DMS 273 (cell line): ENCODE results near the gene DCLRE1B.

Source experiments
- DNase-seq: peaks from one replicate; lab custom pipeline; 2025; ENCODE audit not compliant: unreplicated experiment; lab: John Stamatoyannopoulos, UW

Gene DCLRE1B

DNA sequence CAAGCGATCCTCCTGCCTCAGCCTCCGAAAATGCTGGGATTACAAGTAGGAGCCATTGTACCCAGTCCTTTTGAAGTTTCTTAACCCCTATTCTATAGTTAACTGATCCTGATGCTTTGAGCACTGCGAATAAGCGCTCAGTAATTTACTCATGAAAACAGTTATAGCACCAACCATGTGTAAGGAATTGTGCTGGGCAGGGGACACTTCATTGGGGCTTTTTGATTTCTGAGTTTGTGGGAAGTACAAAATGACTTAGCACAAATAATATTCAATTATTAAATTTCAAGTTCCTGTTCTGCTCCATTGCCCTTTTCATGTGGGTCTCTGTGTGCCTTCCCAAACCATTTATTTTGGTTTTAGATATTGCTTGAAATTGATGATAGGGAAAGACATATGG is 17.8 kb downstream of the DCLRE1B start:
- DNase-seq = no peak

DNA sequence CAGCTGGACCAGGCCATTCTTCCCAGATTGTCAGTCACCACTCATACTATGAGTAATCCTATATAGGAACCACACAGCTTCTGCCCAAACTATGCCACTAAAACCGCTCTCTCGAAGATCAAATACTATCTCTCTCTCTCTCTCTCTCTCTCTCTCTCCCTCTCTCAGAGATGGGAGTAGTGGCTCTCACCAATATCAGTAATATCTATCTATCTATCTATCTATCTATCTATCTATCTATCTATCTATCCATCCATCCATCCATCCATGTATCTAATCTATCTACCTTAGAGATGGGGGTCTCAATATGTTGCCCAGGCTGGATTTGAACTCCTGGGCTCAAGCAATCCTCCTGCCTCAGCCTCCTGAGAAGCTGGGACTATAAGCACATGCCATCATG is 19.3 kb downstream of the DCLRE1B start:
- DNase-seq = no peak

DNA sequence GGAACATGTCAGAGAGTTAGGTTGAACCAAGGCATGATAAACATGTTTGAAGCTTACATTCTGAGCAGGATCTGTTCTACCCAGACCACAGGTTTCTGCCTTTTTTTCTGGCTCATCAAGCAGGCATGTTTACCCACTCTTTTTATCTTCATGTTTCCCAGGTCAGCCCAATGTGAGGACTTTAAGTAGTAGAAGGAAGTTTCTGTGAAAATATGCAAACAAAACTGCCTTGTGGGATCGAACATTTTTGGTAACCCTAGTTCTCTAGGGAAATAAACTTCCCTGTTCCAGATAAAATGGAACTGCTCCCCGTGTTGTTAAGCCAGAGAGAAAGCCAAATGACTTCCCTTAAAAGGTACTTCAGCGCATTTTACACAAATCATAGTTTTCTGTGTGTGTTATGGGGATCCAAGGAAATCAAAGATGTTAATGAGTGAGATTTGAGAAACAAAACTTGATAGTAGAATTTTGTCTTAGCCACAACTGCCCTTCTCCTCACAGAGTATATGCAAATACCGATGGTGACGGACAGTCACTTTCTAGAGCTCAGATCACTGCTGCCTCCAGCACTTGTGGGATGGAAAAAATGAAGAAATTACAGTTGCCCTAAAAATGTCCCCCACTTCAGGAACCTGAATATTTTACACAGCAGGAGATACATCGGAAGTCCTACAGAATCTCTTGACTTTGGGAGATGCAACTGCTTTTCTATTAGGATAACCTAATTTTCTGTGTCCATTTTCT is 23.2 kb downstream of the DCLRE1B start:
- DNase-seq = peak; percentile 32

DNA sequence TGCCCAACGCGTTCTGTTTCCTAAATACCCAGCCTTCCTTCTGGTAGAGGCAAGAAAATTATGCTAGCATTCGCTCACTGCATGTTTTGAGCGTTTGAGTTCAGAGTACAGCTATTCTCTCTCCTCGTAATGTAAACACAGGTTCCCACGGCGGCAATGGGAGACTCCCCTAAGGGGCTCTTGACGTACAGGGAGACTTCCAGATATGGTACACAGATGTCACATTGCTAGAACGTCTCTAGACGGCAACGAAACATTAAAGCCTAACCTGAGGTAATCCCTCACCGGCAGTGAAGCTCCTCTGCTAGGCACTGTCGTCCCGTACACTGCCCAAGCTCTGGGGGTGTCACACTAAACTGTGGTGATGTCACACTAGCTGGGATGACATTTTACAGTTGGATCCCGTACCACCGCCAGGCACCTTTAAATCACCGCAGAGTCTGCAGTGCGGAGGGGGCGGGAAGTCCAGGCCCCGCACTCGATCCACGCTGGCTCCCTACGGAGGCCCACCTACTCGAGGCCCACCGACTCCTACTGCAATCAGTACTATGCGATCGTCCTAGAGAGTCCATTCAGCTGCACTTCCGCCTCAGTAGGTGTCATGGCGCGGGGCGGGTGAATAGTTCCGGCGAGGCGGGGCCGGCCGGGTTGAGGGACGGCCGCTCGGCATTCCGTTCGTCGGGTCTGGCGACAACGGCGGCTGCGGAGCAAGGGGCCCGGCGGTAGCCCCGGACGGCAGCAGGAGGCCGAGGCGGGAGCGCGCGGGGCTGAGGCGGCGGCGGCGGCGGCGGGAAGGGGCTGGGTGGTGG is 24.0 kb downstream of the DCLRE1B start, which contains the start of gene HIPK1:
Gene HIPK1, plus strand, starts transcription at position 384 of the 809 bp plus-strand sequence.
- DNase-seq = peak; percentile 97

DNA sequence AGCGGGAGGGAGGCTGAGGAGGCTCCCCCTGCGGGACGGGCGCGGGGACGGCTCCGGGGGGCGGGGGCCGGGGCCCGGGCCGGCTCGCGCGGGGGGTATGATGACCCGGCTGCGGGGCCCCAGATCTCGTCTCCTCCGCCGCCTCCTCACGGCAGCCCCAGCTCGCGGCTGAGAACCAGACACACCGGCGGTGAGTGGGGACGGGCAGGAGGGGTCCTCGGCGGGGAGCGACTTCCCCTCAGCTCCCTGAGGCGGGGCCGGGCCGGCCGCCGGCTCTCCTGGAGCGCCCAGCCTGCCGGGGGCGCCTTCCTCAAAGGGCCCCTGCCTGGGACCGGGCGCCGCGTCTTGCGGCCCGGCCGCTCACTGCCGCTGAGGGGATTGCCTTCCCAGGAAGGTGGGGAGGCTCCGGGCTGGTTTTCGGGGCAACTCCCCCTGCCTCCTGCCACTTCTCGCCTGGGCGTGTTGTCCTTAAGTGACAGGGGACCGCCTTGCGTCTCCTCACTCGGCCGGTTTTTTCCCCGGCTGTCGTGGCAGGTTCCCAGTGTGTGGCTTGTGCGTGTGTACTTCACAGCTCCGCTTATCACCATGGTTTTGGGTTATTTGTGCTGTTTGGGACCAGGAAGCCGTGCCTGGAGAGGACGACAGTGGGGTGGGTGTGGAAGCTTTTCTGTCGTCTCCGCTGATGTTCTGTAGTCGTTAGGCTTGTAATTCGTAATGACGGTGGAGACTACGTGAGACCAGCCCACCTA is 24.8 kb downstream of the DCLRE1B start:
- DNase-seq = peak; percentile 79

DNA sequence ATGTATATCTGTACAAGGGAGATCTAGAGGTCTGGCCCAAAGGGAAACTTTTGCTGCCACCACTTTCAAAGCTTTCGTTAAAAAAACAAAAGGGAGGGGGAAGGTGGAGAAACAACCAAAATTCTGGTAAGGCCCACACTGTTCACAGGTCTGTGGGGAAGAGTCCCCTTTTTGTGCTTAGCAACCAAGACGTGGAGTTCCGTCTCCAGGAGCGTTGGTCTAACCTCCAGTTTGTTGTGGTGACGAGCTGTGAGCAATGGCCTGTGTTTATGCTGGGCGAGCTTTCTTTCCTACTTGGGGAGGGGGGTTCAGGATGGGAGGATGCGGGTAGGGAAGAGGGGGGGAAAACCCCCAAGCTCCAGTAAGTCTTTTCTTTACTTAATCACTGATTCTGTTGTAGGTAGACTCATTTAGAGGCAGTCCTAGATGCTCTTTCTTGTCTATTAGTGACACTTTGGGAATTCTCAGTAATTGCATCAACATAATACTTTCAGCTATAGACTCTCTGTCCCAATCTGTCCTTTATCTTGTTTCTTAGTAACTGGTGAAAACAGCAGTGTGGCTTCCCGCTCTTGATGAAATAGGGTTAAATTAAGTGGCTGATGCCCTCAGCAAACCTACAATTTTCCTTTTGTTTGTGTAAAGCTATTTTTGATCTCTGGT is 25.5 kb downstream of the DCLRE1B start:
- DNase-seq = peak; percentile 54

DNA sequence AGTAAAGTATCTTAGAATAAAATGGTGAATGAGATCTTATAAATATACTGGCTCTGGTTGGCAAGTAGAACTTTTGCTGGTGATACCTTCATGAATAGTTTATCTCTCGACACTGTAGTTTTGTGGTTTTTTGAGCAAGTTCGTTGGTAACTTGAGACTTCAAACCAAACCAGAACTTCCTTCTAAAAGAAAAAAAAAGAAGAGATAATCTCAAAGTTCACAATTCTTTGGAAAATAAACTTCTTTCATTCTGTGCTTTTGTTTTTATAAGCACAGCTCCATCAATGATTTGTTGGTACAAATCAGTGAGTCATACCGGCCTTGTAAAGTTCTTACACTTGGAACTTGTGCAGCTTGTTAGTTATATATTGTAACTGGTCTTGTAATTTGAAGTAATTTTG is 26.3 kb downstream of the DCLRE1B start:
- DNase-seq = no peak

DNA sequence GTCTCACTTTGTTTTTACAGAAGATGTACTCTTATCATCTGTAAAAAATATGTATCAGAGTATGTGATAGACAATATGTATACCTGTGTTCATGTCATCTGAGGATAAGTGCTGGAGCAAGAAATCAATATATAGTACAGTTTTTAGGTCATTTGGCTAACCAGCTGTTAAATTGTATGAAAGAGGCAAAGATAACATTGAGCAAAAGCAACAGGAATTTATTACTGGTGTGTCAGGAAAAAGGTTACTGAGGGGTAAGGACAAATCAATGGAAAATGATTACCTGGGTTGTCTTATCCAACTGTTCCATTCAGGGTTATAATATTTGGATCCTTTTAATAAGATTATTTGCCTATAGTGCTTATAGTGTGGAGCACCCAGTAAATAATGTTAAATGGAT is 28.9 kb downstream of the DCLRE1B start:
- DNase-seq = no peak

DNA sequence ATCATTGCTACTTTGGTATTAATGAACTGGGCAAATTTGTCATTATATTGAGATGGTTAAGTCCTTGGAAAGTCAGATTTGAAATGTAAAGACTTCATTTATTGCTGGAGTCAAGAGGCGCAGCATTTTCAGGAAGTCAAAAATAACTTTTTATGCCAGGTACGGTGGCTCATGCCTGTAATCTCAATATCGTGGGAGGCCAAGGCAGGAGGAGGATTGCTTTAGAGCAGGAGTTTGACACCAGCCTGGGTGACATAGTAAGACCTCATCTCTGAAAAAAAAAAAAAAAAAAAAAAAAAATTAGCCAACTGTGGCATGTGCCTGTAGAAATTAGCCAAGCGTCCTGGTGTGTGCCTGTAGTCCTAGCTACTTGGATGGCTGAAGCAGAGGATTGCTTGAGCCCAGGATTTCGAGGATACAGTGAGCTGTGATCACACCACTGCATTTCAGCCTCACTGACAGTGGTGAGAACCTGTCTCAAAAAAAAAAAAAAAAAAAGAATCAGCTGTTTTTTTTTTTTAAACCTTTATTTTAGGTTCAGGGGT is 29.5 kb downstream of the DCLRE1B start:
- no peak for DNase-seq

DNA sequence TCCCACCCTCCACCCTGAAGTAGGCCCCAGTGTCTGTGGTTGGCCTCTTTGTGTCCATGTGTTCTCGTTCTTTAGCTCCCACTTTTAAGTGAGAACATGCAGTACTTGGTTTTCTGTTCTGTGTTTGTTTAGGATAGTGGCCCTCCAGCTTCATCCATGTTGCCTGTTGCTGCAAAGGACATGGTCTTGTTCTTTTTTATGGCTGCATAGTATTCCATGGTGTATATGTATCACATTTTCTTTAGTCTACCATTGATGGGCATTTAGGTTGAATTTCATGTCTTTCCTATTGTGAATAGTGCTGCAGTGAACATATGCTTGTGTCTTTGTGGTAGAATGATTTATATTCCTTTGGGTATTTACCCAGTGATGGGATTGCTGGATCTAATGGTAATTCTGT is 30.1 kb downstream of the DCLRE1B start:
- no peak for DNase-seq

DNA sequence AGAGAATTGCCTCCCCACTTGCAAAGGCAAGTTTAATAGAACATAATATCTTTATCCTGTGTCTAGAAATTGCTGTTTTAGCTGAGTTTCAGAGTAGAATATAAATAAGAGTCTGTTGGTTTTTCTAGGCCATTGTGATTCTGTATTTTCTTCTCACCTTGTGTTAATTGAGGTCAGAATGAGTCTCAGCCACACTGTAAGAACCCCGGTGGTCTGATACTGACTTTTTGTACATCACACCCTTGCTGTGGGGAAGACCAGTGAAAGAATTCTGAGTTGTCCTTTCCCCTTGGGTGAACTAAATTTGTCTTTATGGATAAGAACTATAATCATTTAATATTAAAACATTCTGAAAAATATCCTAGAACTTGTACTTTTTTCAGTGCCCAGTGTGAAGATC is 30.8 kb downstream of the DCLRE1B start:
- no peak for DNase-seq

DNA sequence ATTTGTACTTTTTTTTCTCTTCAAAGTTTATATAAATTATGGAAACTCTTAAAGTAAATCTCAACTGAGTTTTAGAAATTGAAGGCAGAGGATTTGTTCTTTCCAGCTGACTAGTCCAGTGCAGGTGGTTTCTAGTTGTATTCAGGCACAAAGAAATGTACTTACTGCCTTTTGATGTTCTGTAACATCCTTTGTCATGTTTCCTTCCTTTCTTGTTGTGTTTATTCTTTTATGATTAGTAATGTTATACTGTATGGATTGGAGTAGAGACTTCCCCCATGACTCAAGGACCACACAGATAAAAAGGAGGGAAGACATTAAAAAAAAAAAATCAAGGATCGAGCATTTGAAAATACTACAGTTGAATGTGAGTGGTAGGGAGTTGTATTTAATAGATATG is 32.0 kb downstream of the DCLRE1B start:
- DNase-seq = no peak

DNA sequence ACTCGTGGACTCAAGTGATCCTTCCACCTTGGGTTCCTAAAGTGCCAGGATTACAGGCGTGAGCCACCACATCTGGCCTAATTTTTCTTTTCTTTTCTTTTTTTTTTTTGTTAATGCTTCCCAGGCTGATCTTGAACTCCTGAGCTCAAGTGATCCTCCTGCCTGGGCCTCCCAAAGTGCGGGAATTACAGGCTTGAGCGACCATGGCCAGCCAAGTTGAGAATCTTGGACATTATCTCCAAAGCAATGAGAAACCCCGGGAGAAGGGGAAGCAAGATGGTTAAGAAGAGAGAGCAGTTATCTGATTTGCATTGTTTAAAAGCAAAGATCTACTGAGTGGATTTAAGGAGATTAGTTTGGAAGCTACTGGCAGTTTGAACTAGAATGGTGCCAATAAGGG is 33.1 kb downstream of the DCLRE1B start:
- DNase-seq = no peak

DNA sequence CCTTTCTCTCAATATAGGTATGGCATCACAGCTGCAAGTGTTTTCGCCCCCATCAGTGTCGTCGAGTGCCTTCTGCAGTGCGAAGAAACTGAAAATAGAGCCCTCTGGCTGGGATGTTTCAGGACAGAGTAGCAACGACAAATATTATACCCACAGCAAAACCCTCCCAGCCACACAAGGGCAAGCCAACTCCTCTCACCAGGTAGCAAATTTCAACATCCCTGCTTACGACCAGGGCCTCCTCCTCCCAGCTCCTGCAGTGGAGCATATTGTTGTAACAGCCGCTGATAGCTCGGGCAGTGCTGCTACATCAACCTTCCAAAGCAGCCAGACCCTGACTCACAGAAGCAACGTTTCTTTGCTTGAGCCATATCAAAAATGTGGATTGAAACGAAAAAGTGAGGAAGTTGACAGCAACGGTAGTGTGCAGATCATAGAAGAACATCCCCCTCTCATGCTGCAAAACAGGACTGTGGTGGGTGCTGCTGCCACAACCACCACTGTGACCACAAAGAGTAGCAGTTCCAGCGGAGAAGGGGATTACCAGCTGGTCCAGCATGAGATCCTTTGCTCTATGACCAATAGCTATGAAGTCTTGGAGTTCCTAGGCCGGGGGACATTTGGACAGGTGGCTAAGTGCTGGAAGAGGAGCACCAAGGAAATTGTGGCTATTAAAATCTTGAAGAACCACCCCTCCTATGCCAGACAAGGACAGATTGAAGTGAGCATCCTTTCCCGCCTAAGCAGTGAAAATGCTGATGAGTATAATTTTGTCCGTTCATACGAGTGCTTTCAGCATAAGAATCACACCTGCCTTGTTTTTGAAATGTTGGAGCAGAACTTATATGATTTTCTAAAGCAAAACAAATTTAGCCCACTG is 35.5 kb downstream of the DCLRE1B start:
- DNase-seq = no peak

DNA sequence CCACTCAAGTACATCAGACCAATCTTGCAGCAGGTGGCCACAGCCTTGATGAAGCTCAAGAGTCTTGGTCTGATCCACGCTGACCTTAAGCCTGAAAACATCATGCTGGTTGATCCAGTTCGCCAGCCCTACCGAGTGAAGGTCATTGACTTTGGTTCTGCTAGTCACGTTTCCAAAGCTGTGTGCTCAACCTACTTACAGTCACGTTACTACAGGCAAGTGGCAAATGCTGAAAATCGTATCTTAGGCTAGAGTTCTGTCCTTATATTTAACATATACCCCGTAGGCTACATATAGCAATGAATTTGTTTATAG is 36.1 kb downstream of the DCLRE1B start:
- no peak for DNase-seq

DNA sequence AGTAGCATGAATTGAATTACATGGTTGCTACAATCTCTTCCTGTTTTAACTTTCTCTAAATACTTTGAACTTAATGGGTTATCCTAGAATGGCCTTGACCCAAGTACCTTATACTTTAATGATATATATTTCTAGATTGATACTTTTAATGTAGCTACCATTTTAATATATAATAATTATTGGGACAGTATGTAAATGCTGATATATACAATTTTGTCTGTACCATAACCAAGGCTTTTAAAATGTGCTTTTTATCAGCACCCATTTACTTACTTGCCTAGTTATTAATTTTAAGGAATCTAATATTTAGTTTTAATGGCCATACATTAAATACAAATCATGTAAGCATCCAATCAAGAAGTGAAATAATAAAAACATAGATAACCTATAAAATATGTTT is 37.4 kb downstream of the DCLRE1B start:
- DNase-seq = no peak

DNA sequence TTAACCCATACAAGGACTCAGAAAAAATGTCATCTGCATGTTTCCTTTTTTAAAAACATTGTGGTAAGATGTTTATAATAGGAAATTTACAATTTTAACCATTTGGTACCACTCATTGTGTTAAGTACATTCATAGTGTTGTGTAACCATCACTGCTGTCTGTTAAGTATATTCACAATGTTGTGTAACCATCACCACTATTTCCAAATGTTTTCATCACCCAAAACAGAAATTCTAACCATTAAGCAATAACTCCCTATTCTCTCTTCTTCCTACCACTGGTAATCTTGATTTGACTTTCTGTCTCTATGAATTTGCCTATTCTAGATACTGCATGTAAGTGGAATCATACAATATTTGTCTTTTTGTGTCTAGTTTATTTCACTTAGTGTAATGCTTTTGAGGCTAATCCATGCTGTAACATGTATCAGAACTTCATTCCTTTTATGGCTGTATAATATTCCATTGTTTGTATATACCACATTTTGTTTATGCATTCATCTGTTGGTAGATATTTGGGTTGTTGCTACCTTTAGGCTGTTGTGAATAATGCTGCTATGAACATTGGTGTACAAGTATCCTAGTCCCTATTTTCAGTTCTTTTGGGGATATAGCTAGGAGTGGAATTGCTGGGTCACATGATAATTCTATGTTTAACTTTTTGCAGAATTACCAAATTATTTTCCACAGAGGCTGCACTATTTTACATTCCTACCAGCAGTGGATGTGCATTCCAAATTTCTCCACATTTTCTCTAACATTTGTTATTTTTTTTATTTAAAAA is 38.1 kb downstream of the DCLRE1B start:
- no peak for DNase-seq

DNA sequence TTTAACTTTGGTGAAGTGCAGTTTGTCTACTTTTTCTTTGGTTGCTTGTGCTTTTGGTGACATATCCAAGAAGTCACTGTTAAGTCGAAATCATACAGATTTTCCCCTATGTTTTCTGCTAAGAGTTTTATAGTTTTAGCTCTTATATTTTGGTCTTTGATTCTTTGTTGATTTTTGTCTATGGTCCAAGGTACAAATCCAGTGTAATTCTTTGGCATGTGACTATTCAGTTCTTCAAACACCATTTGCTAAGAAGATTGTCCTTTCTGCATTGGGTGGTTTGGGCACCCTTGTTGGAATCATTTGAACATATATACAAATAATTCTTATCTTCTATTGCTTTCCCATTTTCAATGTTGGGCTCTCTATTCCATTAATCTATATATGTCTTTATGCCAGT is 40.2 kb downstream of the DCLRE1B start:
- no peak for DNase-seq

DNA sequence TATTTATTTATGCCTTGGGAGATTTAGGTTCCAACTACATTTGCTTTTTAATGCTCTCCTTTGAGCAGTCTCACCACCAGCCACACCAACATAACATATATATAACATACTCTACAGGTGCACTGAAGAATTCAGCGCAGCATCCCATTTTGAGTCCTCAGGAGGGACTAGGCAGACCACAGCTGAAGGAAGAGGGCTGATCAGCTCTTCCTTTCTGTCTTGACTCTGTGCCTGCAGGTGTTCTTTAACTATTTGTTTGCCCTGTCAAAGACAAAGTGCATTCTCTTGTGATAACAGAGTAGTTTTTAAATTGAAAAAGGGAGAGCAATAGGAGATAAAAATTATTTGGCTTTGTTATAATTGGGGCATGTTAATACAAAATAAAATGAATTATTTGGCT is 41.0 kb downstream of the DCLRE1B start:
- DNase-seq = no peak
